ENCODE data around the gene TIGD1. TPM values are rescaled to one million over a fixed set of nuclear protein-coding genes. Genes with fewer than 3 reads are reported as not detected.

TIGD1 gene
- total and polyA plus RNA-seq, 7 donors = 0.23 to 4.2 (median 3.0) TPM

Other genes with a start within 250 kb of the TIGD1 start
- not detected for gene ALPP, start 171.8 kb downstream of the TIGD1 start, total RNA-seq
- under 1 TPM in 1 of 3 donors, not detected in 2; 0.03 TPM for gene ALPP, start 171.8 kb downstream of the TIGD1 start, polyA plus RNA-seq
- not detected for gene ALPG, start 143.7 kb downstream of the TIGD1 start, total RNA-seq
- gene ALPG, start 143.7 kb downstream of the TIGD1 start, polyA plus RNA-seq = under 1 TPM in 1 of 3 donors, not detected in 2; 0.10 TPM
- not detected for gene ALPI, start 94.4 kb downstream of the TIGD1 start, total RNA-seq
- gene ALPI, start 94.4 kb downstream of the TIGD1 start, polyA plus RNA-seq = 10 to 100 TPM in 1 of 3 donors, 1 to 10 TPM in 2; 5.3 to 10.2 (median 7.2) TPM
- gene ECEL1, start 62.7 kb downstream of the TIGD1 start, total RNA-seq = 1 to 10 TPM in 2 of 4 donors, under 1 TPM in 2; 0.16 to 6.1 (median 1.0) TPM
- gene ECEL1, start 62.7 kb downstream of the TIGD1 start, polyA plus RNA-seq = under 1 TPM in 1 of 3 donors, not detected in 2; 0.61 TPM
- not detected for gene PRSS56, start 30.2 kb downstream of the TIGD1 start, total RNA-seq
- gene PRSS56, start 30.2 kb downstream of the TIGD1 start, polyA plus RNA-seq = not detected
- gene CHRND, start 24.4 kb downstream of the TIGD1 start, total RNA-seq = not detected
- gene CHRND, start 24.4 kb downstream of the TIGD1 start, polyA plus RNA-seq = not detected
- not detected for gene CHRNG, start 10.9 kb downstream of the TIGD1 start, total RNA-seq
- gene CHRNG, start 10.9 kb downstream of the TIGD1 start, polyA plus RNA-seq = not detected
- 10 to 100 TPM; 42.5 to 55.1 (median 48.4) TPM for gene EIF4E2, start 132 bp upstream of the TIGD1 start, total RNA-seq
- 100 to 1,000 TPM in 1 of 3 donors, 10 to 100 TPM in 2; 85.5 to 131 (median 98.5) TPM for gene EIF4E2, start 132 bp upstream of the TIGD1 start, polyA plus RNA-seq
- 1 to 10 TPM; 3.5 to 8.7 (median 6.3) TPM for gene EFHD1, start 83.0 kb upstream of the TIGD1 start, total RNA-seq
- 1 to 10 TPM in 2 of 3 donors, under 1 TPM in 1; 0.92 to 4.2 (median 3.3) TPM for gene EFHD1, start 83.0 kb upstream of the TIGD1 start, polyA plus RNA-seq
- gene GIGYF2, start 146.8 kb upstream of the TIGD1 start, total RNA-seq = 10 to 100 TPM; 62.9 to 90.0 (median 74.9) TPM
- 10 to 100 TPM; 10.2 to 24.6 (median 16.6) TPM for gene GIGYF2, start 146.8 kb upstream of the TIGD1 start, polyA plus RNA-seq
- gene KCNJ13, start 226.0 kb upstream of the TIGD1 start, total RNA-seq = not detected
- gene KCNJ13, start 226.0 kb upstream of the TIGD1 start, polyA plus RNA-seq = under 1 TPM in 2 of 3 donors, not detected in 1; 0.03 to 0.92 TPM